Breast epithelium (tissue), 3 donors: Measurements from ENCODE around the gene GSK3A.

Source experiments
- POLR2A ChIP-seq: fragments of 450-650 bp; IDR thresholded peaks from one replicate; pipeline ENCODE4 v1.6.1; 2016; ENCODE audit warnings: antibody characterized with exemption, mild to moderate bottlenecking, moderate library complexity
- POLR2AphosphoS5 ChIP-seq, 3 donors: sonication (generic); formaldehyde crosslinking; IDR thresholded peaks; one replicate each; pipeline ENCODE4 v1.6.1; 2017; ENCODE audit warnings: antibody characterized with exemption in 3 of 3
- TF ChIP-seq, protein P1 (sequence below), 3 donors: fragments of 450-650 bp; IDR thresholded peaks; one replicate each; pipeline ENCODE4 v1.5.1; 2016 to 2017; ENCODE audit warnings: antibody characterized with exemption in 3 of 3, mild to moderate bottlenecking in 3 of 3, moderate library complexity in 3 of 3

GRCh38 chr19:42199440-42200115, 42.8 kb downstream of the GSK3A start:
- TF ChIP-seq, protein P1, sequence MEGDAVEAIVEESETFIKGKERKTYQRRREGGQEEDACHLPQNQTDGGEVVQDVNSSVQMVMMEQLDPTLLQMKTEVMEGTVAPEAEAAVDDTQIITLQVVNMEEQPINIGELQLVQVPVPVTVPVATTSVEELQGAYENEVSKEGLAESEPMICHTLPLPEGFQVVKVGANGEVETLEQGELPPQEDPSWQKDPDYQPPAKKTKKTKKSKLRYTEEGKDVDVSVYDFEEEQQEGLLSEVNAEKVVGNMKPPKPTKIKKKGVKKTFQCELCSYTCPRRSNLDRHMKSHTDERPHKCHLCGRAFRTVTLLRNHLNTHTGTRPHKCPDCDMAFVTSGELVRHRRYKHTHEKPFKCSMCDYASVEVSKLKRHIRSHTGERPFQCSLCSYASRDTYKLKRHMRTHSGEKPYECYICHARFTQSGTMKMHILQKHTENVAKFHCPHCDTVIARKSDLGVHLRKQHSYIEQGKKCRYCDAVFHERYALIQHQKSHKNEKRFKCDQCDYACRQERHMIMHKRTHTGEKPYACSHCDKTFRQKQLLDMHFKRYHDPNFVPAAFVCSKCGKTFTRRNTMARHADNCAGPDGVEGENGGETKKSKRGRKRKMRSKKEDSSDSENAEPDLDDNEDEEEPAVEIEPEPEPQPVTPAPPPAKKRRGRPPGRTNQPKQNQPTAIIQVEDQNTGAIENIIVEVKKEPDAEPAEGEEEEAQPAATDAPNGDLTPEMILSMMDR (IDR thresholded peaks at IDR 0.05) = no peak
- TF ChIP-seq POLR2A = no peak
- TF ChIP-seq POLR2AphosphoS5 (IDR thresholded peaks at IDR 0.05) = no peak
